HG02870 (cell line): ENCODE results near the gene C10orf90.

ENCODE experiments used
- ATAC-seq: cut with Tn5 transposase; IDR thresholded peaks from one replicate; pipeline ENCODE4 v1.9.1; 2021; ENCODE audit warnings: mild to moderate bottlenecking, moderate library complexity; ENCODE audit not compliant: unreplicated experiment

The C10orf90 gene

GRCh38 chr10:126432507-126432906, 238.0 kb downstream of the C10orf90 start:
- ATAC-seq, result no peak

DNA sequence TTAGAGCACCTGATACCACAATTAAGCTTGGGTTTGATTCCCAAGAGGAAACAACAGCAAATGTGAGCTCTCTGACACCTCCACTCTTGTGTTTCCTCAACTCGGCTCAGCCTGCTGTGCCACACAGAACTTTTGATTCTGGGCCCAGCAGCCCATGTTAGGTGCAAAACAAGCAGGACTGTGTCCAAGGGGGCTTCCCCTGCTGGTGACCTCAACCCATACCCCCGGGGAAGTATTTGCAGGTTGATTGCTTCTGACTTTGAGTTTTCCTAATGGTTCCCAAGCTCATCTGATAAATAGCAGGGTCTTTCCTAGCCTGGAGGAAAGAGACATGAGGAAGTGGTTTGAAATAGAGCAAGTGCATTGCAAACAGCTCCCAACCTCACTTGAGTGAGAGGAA, 238.7 kb downstream of the C10orf90 start:
- ATAC-seq, result no peak

DNA sequence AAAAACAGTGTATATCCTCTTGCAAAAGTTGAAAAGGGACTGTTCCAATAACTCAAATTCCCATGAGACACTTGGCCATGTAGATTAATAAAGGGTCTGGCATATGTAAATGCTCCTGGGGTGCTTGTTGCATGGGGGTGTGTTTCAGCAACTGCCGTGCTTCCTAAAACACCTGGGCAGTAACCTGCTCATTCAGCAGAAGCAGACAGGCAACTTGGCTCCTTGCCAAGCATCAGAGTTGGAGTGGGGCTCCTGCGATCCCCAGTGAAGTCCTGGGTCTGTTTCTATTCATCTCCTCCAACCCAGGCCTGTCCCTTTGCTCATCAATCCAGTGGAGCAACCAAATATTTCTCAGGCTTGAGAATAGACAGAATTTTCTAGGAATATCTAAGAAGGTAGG, 240.0 kb downstream of the C10orf90 start:
- no peak for ATAC-seq

- ATAC-seq, result no peak
Measured at GRCh38 chr10:126429275-126429674, 241.2 kb downstream of the C10orf90 start.

DNA sequence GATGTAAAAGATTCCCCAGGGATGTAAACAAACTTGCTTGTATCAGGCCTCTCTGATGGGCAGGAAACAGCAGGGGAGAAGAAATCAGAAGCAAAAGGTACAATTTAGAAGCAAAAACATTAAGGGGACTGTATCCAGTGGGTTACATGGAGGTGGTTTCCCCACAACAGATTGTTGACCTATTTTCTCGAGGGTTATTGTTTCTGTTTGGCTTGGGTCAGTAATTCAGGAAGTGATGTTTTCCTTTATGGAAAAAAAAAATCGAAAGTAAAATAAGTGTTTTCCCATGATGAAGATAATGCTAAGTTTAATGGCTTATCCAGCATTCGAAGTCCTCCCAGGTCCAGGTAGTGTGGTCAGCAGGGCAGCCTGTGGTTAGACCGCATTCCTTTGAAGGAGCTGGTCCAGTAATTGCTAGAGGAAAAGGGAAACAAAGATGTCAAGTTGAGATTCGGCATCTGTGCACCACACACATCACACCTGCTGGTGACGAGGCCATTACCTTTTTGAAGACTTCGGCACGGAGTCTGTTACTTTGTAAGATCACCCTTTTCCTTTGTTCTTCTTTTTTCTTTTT, 244.9 kb downstream of the C10orf90 start:
- no peak for ATAC-seq

- no peak for ATAC-seq
Measured at GRCh38 chr10:126425032-126425431, 245.5 kb downstream of the C10orf90 start.

DNA sequence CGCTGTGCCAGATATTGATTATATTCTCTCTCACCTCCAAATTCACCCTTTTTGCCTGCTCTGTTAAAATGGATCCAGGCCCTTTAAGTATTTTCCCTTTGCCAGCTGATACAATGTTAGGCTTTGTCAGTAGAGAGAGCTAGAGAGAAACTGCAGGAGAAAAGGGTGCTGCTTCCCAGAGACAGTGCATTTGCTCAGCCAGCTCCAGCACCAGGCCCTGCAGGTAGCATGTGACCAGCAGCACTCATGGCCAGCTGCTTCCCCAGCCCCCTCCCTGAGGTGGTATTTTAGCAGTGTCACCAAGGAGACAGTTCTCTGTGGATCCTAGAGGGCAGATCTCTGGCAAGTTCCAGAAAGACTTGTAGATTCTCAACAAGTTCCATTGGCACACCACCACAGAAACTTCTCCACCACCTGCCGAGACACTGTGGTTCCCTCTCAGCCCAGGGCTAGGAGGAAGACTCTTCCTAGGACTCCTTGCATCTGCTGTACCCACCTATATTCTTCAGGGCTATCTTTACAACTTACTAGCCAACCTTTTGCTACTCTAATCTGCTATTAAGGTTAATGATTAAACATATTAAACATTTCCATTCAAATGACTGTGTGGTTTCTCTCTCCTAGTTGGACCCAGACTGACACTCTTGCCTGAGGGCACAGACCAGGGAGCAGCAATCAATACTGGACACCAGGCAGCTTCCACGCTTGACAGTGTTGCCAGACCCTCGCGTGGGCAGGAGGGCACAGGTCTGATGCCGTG, 246.6 kb downstream of the C10orf90 start:
- ATAC-seq, result no peak

- ATAC-seq, result no peak
Measured at GRCh38 chr10:126422567-126422966, 247.9 kb downstream of the C10orf90 start.

- ATAC-seq, result no peak
Measured at GRCh38 chr10:126421756-126422256, 248.7 kb downstream of the C10orf90 start.

DNA sequence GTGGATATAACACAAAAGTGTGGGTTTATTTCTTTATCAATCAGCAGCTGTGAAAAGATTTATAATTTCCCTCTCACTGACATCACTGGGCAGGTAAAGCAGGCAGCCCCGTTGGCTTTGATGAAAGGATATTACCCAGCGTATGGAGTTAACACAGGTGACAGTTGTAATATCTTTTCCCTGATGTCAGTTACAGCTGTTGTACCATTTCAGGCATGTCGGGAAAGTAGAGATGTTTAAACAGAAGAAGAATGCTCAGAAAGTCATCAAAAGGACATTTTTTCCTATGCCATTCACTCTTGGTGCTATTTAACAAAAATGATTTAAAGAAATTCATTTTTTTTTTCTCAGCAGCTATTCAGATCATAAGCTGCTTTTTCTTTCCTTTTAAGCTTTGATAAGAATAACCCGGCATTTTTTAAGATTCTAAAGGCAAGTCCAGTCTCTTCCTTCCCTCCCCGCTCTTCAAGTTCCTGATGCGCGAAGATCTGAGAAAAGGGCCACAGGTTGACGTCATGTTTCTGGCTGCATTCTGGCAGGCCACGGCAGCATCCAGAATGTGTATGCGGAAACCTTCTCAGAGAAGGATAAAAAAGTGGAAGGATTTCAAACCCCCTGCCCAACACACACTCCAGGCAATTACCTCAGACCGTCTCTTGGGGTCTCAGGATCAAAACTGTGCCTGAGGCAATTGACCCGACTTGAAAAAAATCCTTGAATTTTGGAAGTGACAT, 249.8 kb downstream of the C10orf90 start:
- no peak for ATAC-seq

GRCh38 chr10:126417220-126417825, 253.2 kb downstream of the C10orf90 start:
- no peak for ATAC-seq

GRCh38 chr10:126409821-126410220, 260.7 kb downstream of the C10orf90 start:
- ATAC-seq, result no peak

DNA sequence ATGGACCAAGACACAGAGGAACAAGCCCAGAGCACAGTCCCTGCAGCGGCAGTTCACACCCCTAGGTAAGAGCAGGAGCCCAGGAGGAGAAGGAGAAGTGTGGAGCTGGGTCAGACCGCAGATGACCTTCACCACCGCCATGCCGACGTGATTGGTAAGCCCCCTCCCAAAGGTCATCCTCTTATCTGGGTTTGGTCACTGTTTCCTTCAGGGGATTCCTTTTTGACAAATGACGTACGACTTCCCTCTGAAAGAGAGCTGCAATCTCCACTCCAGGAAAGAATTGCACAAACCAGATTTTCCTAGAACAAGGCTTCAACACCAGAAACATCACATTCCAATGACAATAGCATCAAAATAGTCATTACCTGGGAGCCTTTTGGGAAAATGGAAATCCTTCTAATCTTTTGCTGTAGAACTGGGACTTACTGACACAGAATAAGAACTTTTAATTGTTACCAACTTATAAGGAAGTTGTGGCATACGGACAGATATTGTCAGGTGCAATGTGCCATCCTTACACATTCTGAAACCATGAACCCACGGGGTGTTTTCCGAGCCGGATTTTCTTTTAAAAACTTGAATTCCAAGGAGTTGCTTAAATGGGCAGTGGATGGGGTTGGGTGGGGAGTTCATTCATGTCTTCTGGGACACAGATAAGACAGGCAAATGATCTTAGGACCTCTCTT, 261.4 kb downstream of the C10orf90 start:
- no peak for ATAC-seq

DNA sequence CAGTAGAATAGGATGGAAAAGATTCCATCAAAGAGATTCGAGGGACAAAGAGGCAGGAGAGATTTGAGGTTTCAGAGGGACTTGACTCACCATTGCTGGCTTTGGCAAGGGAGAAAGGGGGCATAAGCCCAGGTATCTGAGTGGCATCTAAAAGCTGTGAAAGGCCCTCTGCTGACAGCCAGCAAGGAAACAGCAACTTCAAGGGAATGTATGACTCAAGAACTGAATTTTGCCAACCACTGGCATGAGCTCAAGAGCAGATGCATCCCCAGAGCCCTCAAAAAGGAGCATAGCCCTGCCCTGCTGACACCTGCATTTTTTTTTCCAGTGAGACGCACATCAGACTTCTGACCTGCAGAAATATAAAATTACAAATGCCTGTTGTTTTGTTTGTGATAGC, 262.7 kb downstream of the C10orf90 start:
- no peak for ATAC-seq

DNA sequence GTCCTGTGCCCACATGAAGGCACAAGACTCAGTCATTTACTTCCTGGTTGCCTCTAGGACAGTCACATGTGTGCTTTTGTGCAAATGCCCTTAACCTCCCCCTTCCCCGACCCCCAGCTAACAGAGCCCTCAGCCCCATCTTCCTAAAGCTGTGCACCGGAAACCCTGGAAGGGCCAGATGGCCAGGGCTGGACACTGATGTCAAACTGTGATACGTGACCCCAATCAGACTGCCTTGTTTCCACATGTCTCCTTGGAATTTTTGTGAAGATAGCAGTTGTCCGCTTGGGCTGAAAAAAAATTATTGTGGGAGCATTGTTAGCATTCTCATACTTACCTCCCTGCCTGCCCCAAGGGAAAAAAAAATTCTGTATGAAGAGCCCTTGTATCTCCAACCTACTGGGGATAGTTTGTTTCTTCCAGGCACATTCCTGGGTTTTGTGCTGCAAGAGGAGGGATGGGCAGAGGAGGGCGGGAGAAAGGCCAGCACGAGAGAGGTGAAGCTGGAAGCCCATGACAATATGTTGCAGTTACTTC, 265.2 kb downstream of the C10orf90 start:
- no peak for ATAC-seq

GRCh38 chr10:126402721-126403695, 267.5 kb downstream of the C10orf90 start:
- no peak for ATAC-seq

DNA sequence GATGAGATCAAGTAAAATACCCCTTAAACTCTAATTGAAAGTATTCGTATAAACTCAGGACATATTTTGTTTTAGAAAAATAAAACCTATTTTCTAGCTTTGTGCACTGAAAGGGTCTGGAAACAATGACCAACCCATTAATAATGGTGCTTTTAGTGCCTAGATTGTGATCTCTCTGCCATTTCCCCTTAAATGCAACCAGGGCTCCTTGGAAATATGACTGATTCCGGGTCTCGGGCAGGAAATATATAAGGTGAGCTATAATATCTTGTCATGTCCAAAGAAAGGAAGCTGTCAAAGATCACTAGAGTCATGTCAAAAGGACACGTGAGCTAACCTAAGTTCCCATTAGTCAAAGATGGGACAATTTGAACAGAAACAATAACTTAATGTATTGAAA, 269.9 kb downstream of the C10orf90 start:
- ATAC-seq, result no peak

- ATAC-seq, result no peak
Measured at GRCh38 chr10:126398924-126399323, 271.6 kb downstream of the C10orf90 start.

DNA sequence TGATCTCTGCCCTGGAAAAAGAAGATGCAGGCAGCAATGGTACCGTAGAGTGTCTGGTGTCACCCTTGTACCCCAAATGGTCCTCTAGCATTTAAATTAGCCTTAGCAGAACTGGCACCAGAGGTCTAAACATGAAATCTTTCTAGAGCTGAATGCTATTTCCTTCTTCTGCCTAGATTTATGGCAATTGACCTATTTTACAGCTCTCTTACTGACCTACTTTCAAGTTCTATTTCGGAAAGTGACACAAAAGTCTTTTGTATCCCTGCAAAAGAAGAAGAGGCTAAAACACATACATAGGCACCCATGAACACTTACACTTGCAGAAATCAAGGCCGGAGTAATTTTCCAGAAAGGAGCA, 272.1 kb downstream of the C10orf90 start:
- ATAC-seq, result no peak
